SJSA1 (cell line): ENCODE results near the gene HOXD13. TPM values are rescaled to one million over a fixed set of nuclear protein-coding genes. Genes with fewer than 3 reads are reported as not detected.
A peak's percentile ranks its signal among the peaks of the same experiment; 100 is the strongest.

Source experiments
- DNase-seq, 2 experiments: peaks; one replicate each; pipeline ENCODE4 v3.0.0-alpha.2; 2015 to 2020; ENCODE audit warnings: low spot score in 2 of 2, low read depth in 1 of 2
- H3K27ac ChIP-seq: fragments of 250-450 bp; sonication (Bioruptor Pico); 2 replicates; pipeline ENCODE4 v1.5.1; 2020; ENCODE audit warnings: mild to moderate bottlenecking, moderate library complexity
- H3K27me3 ChIP-seq: fragments of 250-450 bp; sonication (Bioruptor Pico); replicated peaks from 2 replicates; pipeline ENCODE4 v1.5.1; 2020; ENCODE audit warnings: mild to moderate bottlenecking, moderate library complexity
- H3K36me3 ChIP-seq: fragments of 250-450 bp; sonication (Bioruptor Pico); 2 replicates; pipeline ENCODE4 v1.5.1; 2020; ENCODE audit warnings: mild to moderate bottlenecking
- H3K4me1 ChIP-seq: fragments of 250-450 bp; sonication (Bioruptor Pico); replicated peaks from 2 replicates; pipeline ENCODE4 v1.6.1; 2021; ENCODE audit warnings: mild to moderate bottlenecking
- H3K4me3 ChIP-seq: fragments of 250-450 bp; sonication (Bioruptor Pico); 2 replicates; pipeline ENCODE4 v1.5.1; 2020; ENCODE audit warnings: mild to moderate bottlenecking
- H3K9me3 ChIP-seq: fragments of 250-450 bp; sonication (Bioruptor Pico); replicated peaks from 2 replicates; pipeline ENCODE4 v1.5.1; 2020; ENCODE audit warnings: mild to moderate bottlenecking
- total RNA-seq: library from RNA; depleted of rRNA; stranded (reverse); fragments of >200 nt; shearing (Covaris generic); gene quantifications from 2 replicates; pipeline ENCODE4 v1.2.3, GENCODE V29; 2014; rRNA removed

Gene HOXD13
- 0.06 and 0.50 TPM in 2 replicates for total RNA-seq

DNA sequence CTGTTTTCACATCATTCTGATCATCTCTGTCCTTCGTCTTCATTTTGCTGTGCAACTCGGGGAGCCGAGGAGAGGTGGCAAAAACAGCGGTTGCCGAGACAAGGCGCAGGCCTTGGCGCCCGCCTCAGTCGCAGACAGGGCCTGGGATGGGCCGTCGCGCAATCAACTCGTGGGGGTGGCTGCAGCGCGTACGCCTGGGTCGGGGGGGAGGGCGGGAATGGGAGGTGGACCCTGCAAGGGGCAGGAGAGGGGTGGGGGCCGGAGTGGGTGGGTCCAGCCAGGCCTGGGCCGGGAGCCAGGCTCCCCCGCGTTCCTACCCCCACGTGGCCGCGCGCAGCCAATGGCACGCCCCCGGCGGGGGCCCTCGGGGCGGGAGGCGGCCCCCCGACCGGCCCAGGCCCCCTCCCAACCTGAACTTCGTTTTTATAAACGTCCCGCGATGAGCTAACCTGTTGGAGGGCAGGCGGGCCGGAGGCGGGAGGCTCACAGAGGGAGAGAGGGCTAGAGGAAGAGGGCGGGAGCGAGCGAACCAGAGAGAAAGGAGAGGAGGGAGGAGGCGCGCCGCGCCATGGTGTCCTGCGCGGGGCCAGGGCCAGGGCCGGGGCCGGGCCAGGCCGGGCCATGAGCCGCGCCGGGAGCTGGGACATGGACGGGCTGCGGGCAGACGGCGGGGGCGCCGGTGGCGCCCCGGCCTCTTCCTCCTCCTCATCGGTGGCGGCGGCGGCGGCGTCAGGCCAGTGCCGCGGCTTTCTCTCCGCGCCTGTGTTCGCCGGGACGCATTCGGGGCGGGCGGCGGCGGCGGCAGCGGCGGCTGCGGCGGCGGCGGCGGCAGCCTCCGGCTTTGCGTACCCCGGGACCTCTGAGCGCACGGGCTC, at the start of gene HOXD13:
Gene HOXD13, plus strand, starts transcription at position 452 of the 875 bp plus-strand sequence. Its CDS starts 170 bp downstream, at position 622.
- Histone ChIP-seq H3K4me3 (peak within 1 kb of the TSS; percentile 52), H3K36me3 (no peaks in the 10 kb centered on the region), H3K27ac (no peak within 1 kb of the TSS), H3K27me3 (peaks cover 86% of the 10 kb centered on the region), H3K4me1 (peaks cover 25% of the 10 kb centered on the region), H3K9me3 (no peaks in the 10 kb centered on the region; the same call in 1 of the 2 replicates)
- peak in 1 of 2 experiments; percentile 26 for DNase-seq

DNA sequence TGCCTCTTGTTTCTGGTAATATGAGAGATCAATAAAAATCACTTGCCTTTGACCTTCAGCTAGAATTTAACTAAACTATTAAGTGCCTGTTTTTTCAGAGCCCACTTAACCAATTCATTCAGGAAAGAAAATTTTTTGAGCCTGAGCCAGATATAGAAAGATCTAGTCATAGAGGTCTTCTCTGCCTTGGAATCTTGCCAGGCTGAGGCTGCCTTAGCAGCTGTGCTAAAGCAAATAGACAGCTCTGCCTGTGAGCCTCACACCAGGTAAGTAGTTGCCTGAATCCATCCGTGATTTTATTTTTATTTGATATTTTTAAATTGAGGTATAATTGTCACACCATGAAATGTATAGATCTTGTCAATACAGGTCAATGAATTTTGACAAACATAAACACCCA, 36.1 kb upstream of the HOXD13 start:
- Histone ChIP-seq H3K9me3 (no peaks in the 10 kb centered on the region), H3K36me3 (no peaks in the 10 kb centered on the region), H3K27me3 (0 out of 2 replicates have a peak, but pooled peaks cover 6% of the 10 kb centered on the region), H3K4me3 (no peak overlapping the region), H3K4me1 (no peaks in the 10 kb centered on the region), H3K27ac (no peak overlapping the region)
- no peak for DNase-seq

DNA sequence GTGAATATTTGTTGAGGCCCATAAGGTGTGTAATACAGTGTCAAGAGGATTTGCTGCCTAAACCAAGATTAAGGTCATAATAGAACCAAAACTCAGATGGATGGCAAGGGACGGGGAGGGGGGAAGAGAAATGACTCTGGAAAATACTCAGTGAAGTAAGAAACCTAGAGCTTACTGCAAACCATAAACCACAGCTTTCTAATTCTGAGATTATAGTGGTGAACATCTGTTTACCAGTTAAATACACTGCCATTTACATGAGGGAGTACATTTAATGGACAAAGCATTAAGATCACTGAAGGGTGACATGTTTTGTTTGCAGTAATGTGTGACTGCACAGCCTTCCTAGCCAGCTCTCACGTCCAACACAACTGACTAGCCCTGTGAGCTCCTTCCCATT, 28.6 kb upstream of the HOXD13 start:
- Histone ChIP-seq H3K27me3 (peaks cover 9% of the 10 kb centered on the region), H3K36me3 (no peaks in the 10 kb centered on the region), H3K4me3 (no peak overlapping the region), H3K27ac (no peak overlapping the region), H3K9me3 (no peaks in the 10 kb centered on the region), H3K4me1 (no peaks in the 10 kb centered on the region)
- DNase-seq: no peak

DNA sequence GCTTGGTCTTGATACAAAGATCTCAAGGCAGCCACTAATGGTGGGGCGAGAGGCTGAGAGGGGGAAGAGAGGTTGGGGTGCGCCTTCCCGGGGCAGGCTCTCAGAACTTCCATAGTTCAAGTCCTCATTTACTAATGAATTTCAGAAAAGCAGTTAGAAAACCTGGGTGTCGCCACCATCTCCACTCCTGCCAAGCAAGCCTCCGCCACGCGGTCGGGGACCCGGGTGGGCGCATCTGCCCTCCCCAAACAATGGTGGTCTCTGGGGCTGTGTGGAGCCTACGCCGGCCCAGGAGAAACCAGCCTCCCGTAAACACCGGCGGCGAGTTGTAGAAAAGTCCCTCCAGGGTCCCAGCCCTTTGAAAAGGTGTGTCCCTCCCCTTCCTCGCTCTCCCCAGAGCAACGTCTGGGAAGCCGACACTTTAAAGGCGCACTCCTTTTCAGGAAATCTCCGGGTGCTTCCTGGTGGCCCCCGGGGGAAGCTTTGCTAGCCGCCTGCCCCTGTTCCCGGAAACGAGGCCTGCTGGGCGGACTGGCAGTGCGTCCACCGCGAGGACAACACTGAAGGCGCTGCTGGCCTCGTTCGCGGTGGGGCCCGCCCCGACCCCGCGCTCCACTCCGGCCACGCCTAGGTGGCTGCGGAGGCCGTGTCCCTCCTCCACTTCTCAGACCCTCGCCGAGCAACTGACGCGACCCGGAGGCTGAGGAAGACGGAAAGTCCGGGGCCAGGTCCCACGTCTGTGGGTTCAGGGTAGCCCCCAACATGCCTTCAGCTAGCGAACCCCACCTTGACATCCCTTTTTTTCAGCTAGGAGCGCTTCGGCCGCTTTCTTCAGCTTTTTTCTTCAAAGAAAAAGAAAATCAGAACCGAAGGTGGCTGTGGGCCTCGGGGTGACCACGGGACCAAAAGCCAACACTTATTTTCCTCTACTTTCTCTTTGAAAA, 25.6 kb upstream of the HOXD13 start:
- Histone ChIP-seq H3K9me3 (no peaks in the 10 kb centered on the region), H3K4me3 (no peak overlapping the region), H3K36me3 (no peaks in the 10 kb centered on the region), H3K27me3 (peaks cover 9% of the 10 kb centered on the region), H3K4me1 (no peaks in the 10 kb centered on the region), H3K27ac (no peak overlapping the region)
- no peak for DNase-seq

DNA sequence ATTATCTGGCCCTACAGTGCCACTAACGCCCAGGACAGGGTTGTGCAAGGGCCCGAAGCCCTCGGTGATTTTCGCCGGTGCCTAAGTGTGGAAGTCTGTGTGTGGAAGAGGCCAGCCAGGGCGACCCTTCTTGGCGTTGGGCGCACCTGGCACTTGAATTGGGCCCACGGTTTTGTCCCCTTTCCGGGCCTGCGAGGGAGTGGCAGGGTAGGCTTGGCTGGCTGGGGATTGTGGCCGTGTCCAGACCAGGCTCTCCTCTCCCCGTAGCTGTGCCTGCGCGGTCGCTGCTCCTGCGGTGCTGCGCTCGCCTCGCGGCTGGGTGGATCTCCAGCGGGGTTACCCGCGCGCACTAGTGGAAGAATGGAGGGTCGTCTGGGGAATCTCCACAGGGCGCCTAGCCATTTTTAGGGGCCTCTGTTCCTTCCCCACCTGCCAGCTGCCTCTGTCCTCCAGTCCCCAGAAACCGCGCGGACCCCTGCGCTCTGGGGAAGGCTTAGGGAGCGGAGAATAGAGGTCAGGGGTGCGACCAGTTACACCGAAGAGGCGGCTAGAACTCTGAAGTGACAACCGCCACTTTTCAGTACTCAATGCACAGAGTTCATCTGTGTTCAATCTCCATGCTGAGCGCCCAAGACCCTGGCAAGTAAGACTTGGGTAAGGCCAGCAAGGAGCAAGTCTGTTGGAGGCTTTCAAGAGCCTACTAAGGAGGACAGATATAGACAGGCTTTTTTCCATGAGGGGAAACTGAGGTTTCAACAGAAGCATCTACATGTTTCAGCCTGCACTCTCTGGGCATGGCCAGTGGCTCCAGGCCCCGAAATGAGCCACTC, 24.7 kb upstream of the HOXD13 start:
- Histone ChIP-seq H3K27ac (no peak overlapping the region), H3K4me1 (no peaks in the 10 kb centered on the region), H3K27me3 (peaks cover 12% of the 10 kb centered on the region), H3K4me3 (no peak overlapping the region), H3K9me3 (no peaks in the 10 kb centered on the region), H3K36me3 (no peaks in the 10 kb centered on the region)
- DNase-seq: no peak

DNA sequence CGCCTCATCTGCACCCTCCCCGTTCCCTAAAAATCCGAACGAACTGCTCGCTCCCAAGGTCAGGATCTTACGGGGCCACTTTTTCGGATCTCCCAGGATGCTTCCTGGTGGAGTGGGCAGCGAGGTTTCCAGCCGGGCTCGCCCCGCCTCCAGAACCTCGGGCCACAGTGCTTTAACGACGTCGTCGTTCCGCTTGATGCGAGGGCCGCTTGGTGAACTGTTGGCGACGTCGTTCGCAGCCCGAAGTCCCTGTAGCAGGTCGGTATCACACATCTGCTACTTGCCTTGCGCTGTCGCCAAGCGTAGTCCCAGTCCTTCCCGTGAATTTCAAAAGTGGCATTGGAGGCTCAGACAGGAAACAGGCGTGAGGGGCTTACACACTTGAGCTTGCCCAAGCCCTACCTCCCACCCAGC, 24.1 kb upstream of the HOXD13 start:
- Histone ChIP-seq H3K27ac (no peak overlapping the region), H3K36me3 (no peaks in the 10 kb centered on the region), H3K4me1 (no peaks in the 10 kb centered on the region), H3K27me3 (peaks cover 12% of the 10 kb centered on the region), H3K4me3 (no peak overlapping the region), H3K9me3 (no peaks in the 10 kb centered on the region; the same call in 1 of the 2 replicates)
- no peak for DNase-seq

DNA sequence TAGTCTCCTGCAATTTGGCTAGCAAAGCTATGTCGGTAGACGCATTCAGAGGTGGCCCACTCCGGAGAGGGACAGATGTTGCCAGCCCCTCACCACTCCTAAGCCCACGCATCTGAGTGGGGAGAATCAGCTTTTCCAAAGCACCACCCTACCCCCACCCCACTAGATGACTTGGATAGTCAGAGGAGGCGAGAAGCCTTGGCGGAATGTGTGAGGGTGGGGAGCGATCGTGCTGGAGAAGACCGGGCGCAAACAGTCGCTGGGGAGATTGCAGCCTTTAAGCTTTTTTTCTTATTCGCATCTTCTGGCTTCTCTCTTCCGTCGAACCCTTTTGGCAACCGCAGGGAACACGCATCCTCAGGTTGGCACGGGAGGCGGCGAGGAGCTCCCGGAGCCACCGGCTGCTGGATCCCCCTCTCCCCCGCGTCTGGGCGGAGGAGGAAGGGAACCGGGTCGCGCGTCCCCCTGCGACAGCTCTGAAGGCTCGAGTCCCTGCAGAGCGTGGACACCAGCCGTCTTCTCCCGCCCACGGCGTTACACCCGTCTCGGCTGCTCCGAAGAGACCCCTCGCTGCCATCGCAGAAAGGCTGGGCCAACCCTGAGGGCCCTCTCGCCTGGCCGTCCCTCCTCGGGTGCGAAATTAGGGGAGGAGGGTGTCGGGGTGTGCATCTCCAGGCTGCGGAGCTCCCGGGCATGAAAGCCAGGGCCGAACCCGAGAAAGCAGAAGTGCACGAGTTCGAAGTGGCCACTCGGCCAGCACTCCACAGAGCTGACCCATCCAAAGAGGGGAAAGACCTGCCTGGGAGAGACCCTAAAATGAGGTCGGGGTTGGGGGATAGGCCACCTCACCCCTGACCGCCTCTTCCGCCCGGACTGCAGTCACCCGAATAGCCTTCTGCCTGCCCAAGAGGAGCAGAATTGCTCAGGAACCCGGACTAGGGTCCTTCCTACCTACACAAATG, 20.9 kb upstream of the HOXD13 start:
- no peaks in the 10 kb centered on the region for H3K36me3 ChIP-seq
- H3K9me3 ChIP-seq: no peaks in the 10 kb centered on the region; the same call in 1 of the 2 replicates
- H3K4me1 ChIP-seq: no peaks in the 10 kb centered on the region
- no peak for DNase-seq
- peaks cover 29% of the 10 kb centered on the region for H3K27me3 ChIP-seq
- H3K4me3 ChIP-seq: no peak overlapping the region
- no peak overlapping the region for H3K27ac ChIP-seq

DNA sequence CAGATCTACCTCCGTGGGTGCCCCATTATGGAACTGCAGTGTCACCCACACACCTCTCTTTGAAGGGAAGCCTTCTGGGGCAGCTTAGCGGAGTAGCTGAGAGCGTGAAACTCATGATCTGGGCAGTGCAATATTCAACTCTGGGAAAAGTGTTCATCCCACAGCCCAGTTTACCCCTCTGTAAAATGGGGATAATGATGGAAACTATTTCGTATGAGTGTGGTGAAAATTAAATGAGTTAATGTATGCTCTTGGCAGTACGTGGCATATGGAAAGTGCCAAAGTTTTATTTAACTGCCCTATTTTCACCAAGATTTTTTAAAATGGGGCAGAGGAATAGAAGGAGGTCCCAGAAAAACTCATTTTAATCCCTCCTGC, 20.2 kb upstream of the HOXD13 start:
- no peak overlapping the region for H3K27ac ChIP-seq

DNA sequence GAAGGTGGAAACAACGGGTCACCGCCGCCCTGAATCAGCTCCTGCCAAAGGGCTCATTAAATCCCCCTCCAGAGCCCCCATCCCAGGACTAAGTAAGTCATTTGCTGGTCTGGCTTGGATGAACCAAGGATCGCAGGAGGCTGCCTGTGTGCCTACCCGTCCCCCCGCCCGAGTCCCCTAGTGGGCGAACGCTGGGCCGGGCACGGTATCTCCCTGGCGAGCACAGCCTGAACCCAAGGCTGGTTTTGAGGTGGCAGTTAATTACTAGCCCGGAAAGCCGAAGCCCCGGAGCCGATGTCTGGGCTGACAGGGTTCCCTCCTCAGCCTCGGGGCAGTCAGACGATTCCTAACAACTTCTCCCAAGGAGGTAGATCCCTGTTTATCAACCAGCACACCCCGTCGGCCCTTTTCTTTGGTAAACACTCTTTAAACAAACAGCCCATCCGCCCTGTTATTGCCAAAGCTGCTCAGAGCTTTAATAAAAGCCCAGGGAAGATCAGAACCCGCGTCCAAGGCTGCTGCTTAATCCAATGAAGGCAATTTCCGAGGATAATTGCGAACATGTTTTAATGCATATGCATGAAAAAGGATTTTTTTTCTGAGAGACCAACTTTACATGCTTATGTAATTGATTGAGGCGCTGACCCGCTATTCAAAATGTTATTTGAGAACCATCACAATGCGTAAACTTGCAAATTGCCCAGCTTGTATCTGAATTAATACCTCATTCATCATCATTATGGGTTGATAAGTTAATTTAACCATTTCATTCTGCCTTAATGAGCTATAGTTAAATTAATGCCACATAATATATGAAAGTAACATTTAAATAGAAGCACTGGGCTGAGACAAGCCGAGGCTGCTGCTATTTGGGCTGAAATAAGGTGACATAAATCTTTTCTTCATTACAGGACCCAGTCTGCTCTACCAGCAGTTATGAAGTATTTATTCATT, 19.3 kb upstream of the HOXD13 start:
- DNase-seq: no peak
- no peak overlapping the region for H3K4me3 ChIP-seq
- H3K9me3 ChIP-seq: no peaks in the 10 kb centered on the region; the same call in 1 of the 2 replicates
- H3K4me1 ChIP-seq: no peaks in the 10 kb centered on the region
- no peaks in the 10 kb centered on the region for H3K36me3 ChIP-seq
- H3K27me3 ChIP-seq: peaks cover 43% of the 10 kb centered on the region
- no peak overlapping the region for H3K27ac ChIP-seq

More for the DNA sequence above, 20.2 kb upstream of the HOXD13 start:
- Histone ChIP-seq H3K4me3 (no peak overlapping the region), H3K4me1 (no peaks in the 10 kb centered on the region), H3K36me3 (no peaks in the 10 kb centered on the region), H3K9me3 (no peaks in the 10 kb centered on the region; the same call in 1 of the 2 replicates), H3K27me3 (peaks cover 36% of the 10 kb centered on the region)
- DNase-seq: no peak

DNA sequence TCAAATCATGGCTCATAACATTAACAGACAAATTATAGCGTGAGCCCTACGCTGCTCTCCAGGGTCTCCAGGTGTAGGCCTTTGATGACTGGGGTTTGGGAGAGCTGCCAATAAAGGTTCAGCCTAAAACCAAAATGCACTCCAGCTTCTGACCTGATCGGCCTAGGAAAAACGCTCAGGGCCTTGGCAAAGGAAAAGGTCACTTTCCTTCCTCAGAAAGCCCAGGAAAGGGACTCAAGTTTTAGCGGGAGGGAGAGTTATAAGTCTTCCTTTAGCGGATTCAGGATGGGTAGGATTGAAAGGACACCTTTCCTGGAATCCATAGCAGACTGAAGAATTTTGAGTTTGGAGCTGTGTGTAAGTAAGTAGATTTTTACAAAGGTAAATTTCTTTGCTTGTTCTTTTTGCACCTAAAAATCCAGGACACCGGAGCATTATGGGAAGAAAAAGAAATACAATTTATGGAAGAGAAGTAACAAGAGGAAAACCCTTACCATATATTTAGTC, 17.5 kb upstream of the HOXD13 start:
- H3K36me3 ChIP-seq: no peaks in the 10 kb centered on the region
- peaks cover 8% of the 10 kb centered on the region for H3K4me1 ChIP-seq
- peaks cover 4% of the 10 kb centered on the region; the same call in 1 of the 2 replicates for H3K9me3 ChIP-seq
- no peak overlapping the region for H3K27ac ChIP-seq
- DNase-seq: no peak
- H3K4me3 ChIP-seq: no peak overlapping the region
- H3K27me3 ChIP-seq: peaks cover 60% of the 10 kb centered on the region

DNA sequence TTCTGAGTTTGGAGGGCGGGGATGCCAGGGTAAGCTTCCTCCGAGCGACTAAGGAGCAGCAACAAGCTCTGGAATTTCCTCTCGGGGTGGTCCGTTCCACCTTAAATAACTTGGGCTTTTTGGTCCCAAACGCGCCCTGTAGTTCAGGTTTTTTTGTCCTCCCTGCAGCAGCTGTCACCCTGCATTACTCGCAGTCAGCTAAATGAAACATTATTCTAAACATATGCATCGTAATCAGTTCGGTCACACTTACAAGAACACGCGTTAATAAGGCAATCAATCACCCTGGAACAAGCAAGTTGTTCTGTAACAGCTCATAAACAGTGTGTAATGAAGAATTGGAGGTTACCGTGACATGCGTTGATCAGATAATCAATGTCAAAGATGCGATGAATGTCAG, 17.0 kb upstream of the HOXD13 start:
- H3K27me3 ChIP-seq: peaks cover 62% of the 10 kb centered on the region
- peaks cover 11% of the 10 kb centered on the region for H3K4me1 ChIP-seq
- no peak for DNase-seq
- no peaks in the 10 kb centered on the region for H3K36me3 ChIP-seq
- H3K9me3 ChIP-seq: peaks cover 6% of the 10 kb centered on the region; the same call in 1 of the 2 replicates
- H3K27ac ChIP-seq: no peak overlapping the region
- no peak overlapping the region for H3K4me3 ChIP-seq
